Endothelial cell (in vitro differentiated cells): Measurements from ENCODE around the gene IFNL4. TPM values are rescaled to one million over a fixed set of nuclear protein-coding genes. Genes with fewer than 3 reads are reported as not detected.
"Not testable (repeated sequence)": the region's sequence is repeated elsewhere in the genome, so short reads cannot be mapped to it uniquely, and the experiment has no call there.

ENCODE experiments used
- DNase-seq: peaks from one replicate; pipeline ENCODE4 v3.0.0; 2021; ENCODE audit warnings: low spot score
- H3K27ac Mint-ChIP-seq: one replicate; pipeline ENCODE4 v1.8.0; 2021; ENCODE audit warnings: mixed read lengths, inconsistent platforms; ENCODE audit not compliant: unreplicated experiment
- H3K27me3 Mint-ChIP-seq: one replicate; pipeline ENCODE4 v1.8.0; 2021; ENCODE audit warnings: mild to moderate bottlenecking, moderate library complexity, mixed read lengths, inconsistent platforms; ENCODE audit not compliant: unreplicated experiment
- H3K36me3 Mint-ChIP-seq: one replicate; pipeline ENCODE4 v1.8.0; 2021; ENCODE audit warnings: mild to moderate bottlenecking, low read depth, mixed read lengths, inconsistent platforms; ENCODE audit not compliant: unreplicated experiment
- H3K4me1 Mint-ChIP-seq: one replicate; pipeline ENCODE4 v1.8.0; 2021; ENCODE audit warnings: mild to moderate bottlenecking, mixed read lengths, inconsistent platforms; ENCODE audit not compliant: unreplicated experiment
- H3K4me3 Mint-ChIP-seq: one replicate; pipeline ENCODE4 v1.8.0; 2021; ENCODE audit warnings: mild to moderate bottlenecking, mixed read lengths, inconsistent platforms; ENCODE audit not compliant: unreplicated experiment
- H3K9me3 Mint-ChIP-seq: one replicate; pipeline ENCODE4 v1.8.0; 2021; ENCODE audit warnings: mixed read lengths, inconsistent platforms; ENCODE audit not compliant: unreplicated experiment
- total RNA-seq: library from RNA; stranded (reverse); fragmentation: NEBNext Ultra II Directional; extraction: Animal tissue kit (Norgen Biotek cat#: 25700); gene quantifications from one replicate; pipeline ENCODE4 v1.2.1, GENCODE V29; 2021; ENCODE audit not compliant: unreplicated experiment
- TF ChIP-seq, protein P1 (sequence below): fragments of 200-600 bp; sonication (generic); IDR thresholded peaks from one replicate; pipeline ENCODE4 v1.5.0; 2021; ENCODE audit warnings: antibody characterized with exemption; ENCODE audit not compliant: unreplicated experiment

The IFNL4 gene
- total RNA-seq, 1 donor from 2014 or later, result not detected

DNA sequence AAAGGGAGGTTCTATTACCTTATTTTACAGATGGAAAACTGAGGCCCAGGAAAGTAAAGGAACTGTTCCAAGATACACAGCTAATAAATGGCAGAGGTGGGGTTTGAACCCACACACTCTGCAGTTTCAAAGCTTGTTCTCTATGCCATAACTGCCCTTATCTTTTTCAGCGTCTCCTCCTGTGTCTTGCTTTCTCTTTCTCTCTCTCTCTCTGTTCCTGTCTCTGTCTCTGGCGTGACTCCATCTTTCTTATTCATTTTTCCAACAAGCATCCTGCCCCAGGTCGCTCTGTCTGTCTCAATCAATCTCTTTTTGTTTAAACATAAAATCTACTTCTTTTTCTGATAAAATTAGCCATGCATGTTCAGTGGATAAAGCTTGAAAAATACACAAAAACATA is 3.2 kb upstream of the IFNL4 start:
- Mint-ChIP-seq H3K4me1 (peaks cover 2% of the 10 kb centered on the region), H3K27me3 (peaks cover 10% of the 10 kb centered on the region), H3K36me3 (peaks cover 4% of the 10 kb centered on the region), H3K9me3 (no peaks in the 10 kb centered on the region), H3K4me3 (no peak overlapping the region), H3K27ac (no peak overlapping the region)
- DNase-seq, result no peak
- TF ChIP-seq, protein P1, sequence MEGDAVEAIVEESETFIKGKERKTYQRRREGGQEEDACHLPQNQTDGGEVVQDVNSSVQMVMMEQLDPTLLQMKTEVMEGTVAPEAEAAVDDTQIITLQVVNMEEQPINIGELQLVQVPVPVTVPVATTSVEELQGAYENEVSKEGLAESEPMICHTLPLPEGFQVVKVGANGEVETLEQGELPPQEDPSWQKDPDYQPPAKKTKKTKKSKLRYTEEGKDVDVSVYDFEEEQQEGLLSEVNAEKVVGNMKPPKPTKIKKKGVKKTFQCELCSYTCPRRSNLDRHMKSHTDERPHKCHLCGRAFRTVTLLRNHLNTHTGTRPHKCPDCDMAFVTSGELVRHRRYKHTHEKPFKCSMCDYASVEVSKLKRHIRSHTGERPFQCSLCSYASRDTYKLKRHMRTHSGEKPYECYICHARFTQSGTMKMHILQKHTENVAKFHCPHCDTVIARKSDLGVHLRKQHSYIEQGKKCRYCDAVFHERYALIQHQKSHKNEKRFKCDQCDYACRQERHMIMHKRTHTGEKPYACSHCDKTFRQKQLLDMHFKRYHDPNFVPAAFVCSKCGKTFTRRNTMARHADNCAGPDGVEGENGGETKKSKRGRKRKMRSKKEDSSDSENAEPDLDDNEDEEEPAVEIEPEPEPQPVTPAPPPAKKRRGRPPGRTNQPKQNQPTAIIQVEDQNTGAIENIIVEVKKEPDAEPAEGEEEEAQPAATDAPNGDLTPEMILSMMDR, result no peak

DNA sequence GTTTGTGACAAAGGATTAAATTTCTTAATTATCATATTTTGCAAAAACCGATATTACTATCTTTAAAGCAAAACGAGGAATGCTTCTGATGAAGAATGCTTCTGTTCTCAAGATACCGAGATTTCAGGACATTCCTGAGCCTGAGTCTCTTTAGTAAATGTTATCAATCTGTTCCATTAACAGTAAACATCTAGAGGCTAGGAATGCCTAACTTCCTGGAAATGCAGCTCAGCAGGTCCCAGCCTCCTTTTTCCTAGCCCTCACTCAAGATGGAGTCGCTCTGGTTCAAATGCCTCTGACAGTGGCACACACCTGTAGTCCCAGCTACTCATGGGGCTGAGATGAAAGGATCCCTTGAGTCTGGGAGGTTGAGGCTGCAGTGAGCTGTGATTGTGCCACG is 2.4 kb upstream of the IFNL4 start:
- H3K27ac Mint-ChIP-seq, result no peak overlapping the region
- H3K36me3 Mint-ChIP-seq, result peaks cover 4% of the 10 kb centered on the region
- no peaks in the 10 kb centered on the region for H3K9me3 Mint-ChIP-seq
- no peak for DNase-seq
- peaks cover 2% of the 10 kb centered on the region for H3K4me1 Mint-ChIP-seq
- TF ChIP-seq, protein P1, result no peak
- H3K27me3 Mint-ChIP-seq, result peaks cover 11% of the 10 kb centered on the region
- H3K4me3 Mint-ChIP-seq, result no peak overlapping the region

DNA sequence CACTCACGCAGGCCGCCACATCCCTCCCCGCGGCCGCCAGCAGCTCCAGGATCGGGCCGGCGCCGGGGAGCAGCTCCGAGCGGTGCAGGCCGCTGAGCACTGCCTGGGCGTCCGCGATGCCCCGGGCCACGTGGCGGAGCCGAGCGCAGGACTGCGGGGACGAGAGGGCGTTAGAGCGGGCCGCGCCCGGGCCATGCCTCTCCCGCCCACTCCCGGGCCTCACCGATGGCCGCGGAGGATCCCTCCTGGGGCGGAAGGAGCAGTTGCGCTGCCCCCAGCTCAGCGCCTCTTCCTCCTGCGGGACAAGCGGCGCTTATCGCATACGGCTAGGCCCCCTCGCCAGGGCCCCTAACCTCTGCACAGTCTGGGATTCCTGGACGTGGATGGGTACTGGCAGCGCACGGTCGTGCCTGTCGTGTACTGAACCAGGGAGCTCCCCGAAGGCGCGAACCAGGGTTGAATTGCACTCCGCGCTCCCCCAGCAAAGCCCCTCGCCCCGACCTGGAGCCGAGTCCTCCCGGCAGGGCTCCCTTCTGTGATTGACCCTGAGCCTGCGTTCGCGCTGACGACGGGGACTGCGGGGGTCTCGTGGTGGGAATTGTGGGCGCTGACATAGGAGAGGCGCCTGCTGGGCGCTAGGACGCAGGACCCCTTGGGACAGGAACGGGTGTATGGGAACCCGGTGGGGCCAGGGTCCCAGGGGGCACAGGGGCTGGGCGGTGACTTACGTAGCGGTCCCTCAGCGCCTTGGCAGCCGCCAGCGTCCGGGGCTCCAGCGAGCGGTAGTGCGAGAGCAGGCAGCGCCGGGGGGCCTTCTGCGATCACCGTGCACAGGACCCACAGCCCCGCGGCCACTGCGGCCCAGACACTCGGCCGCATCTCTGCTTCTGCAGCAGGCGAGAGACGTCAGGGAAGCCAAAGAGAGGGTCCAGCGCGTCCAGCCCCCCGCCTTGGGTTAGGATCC is 673 bp downstream of the IFNL4 start:
- H3K36me3 Mint-ChIP-seq, result peaks cover 4% of the 10 kb centered on the region
- H3K4me3 Mint-ChIP-seq, result no peak overlapping the region
- peak; percentile 37 for DNase-seq
- H3K27me3 Mint-ChIP-seq, result peaks cover 10% of the 10 kb centered on the region
- H3K27ac Mint-ChIP-seq, result no peak overlapping the region
- H3K9me3 Mint-ChIP-seq, result no peaks in the 10 kb centered on the region
- TF ChIP-seq, protein P1, result no peak
- H3K4me1 Mint-ChIP-seq, result peaks cover 2% of the 10 kb centered on the region

DNA sequence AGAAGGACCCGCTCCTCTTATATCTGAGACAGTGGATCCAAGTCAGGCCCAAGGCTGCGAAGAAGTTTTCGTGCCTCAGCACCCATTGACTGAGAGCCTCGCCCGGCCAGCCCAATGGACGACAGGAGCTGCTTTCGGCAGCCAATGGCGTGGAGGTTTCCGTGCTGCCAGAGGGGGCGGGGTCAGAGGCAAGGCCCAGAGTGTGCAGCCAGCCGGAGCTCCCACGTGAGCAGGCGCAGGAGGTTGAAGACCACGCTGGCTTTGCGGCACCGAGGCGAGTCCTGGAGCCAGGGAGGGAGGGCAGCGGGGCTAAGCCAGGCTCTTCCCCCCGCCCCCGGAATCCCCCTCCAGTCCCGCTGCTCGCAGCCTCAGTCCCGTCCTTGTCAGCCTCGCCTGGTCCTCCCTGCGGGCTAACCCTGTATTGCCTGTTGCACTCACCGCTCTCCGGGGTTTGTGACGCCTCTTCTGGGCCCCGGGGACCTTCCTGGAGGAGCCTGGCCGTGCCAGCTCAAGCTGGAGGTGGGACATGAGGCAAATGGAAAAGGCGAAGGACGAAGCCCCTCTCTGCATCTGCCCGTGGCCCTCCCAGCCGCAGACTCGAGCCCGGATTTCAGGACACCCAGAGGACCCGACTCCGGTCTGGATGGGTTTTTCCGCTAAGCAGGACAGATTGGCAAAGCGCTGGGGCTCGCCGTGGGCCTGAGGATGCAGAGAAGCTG is 1.5 kb downstream of the IFNL4 start:
- H3K27me3 Mint-ChIP-seq, result peaks cover 10% of the 10 kb centered on the region
- peaks cover 4% of the 10 kb centered on the region for H3K36me3 Mint-ChIP-seq
- peaks cover 2% of the 10 kb centered on the region for H3K4me1 Mint-ChIP-seq
- H3K4me3 Mint-ChIP-seq, result no peak overlapping the region
- no peak overlapping the region for H3K27ac Mint-ChIP-seq
- H3K9me3 Mint-ChIP-seq, result no peaks in the 10 kb centered on the region
- TF ChIP-seq, protein P1, result no peak
- peak; percentile 30 for DNase-seq

DNA sequence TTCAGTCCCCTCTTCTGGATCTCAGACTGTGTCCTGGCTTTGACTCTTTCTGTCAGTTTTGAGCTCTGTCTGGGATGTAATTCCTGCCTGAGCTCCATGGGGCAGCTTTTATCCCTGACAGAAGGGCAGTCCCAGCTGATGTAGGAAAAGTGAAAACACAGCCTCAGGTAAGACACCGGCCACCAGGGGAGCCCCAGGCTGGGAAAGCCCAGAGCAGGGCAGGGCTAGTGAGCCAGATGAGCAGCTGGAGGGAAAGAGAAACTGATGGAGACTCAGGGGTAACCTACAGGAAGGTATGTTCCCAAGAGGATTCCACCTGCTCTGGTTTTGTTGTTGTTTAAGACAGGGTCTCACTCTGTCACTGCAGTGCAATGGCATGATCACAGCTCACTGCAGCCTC is 3.5 kb downstream of the IFNL4 start:
- not testable (repeated sequence) for H3K27me3 Mint-ChIP-seq, H3K4me1 Mint-ChIP-seq, H3K36me3 Mint-ChIP-seq, H3K9me3 Mint-ChIP-seq, DNase-seq, H3K4me3 Mint-ChIP-seq, H3K27ac Mint-ChIP-seq

DNA sequence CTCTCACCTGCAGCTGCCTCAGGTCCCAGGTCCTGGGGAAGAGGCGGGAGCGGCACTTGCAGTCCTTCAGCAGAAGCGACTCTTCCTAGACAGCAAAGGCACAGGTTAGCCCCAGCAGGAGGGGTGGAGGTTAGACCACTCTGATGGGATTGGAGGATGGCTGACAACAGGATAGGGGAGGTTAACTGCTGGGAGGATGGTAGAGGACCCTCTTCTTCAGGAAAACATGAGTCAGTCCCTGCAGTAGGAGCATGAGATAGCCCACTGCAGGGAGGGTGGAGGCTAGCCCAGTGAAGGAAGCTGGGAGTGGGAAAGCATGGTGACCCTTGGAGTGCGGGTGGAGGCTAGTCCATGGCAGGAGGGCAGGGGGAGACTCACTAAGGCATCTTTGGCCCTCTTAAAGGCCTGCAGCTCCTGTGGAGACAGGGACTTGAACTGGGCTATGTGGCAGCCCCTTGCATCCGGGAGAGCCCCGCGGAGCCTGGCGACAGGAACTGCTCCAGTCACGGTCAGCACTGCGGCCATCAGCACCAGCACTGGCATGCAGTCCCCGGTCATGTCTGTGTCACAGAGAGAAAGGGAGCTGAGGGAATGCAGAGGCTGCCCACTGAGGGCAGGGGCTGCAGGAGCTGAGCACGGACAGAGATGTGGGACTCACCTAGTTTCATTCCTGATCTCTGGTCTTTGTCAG is 4.1 kb downstream of the IFNL4 start, which contains the start of gene IFNL3:
TSS of gene IFNL3 (minus strand) at position 597 of the 691 bp plus-strand sequence. CDS start at position 558, 39 bp downstream.
- not testable (repeated sequence) for H3K4me3 Mint-ChIP-seq, H3K27ac Mint-ChIP-seq, H3K27me3 Mint-ChIP-seq, H3K4me1 Mint-ChIP-seq, H3K9me3 Mint-ChIP-seq, DNase-seq, H3K36me3 Mint-ChIP-seq

DNA sequence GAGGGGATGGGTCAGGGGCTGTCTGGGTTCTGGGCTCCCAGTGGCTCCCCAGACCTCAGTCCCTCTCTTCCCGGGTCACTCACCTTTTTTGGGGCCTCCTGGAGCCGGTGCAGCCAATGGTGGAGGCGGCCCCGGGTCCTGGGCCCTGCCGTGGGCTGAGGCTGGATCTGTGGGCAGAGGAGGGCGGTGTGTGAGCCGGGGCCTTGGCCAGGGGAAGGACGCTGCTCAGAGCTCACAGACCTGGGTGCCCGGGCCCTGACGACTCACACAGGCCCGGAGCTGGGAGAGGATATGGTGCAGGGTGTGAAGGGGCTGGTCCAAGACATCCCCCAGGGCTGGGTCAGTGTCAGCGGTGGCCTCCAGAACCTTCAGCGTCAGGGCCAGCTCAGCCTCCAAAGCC is 4.9 kb downstream of the IFNL4 start:
- not testable (repeated sequence) for DNase-seq, H3K4me1 Mint-ChIP-seq, H3K27ac Mint-ChIP-seq, H3K36me3 Mint-ChIP-seq, H3K27me3 Mint-ChIP-seq, H3K4me3 Mint-ChIP-seq, H3K9me3 Mint-ChIP-seq
